ENCODE measurements around the gene PLEK. TPM values are rescaled to one million over a fixed set of nuclear protein-coding genes. Genes with fewer than 3 reads are reported as not detected.

Gene PLEK
- total RNA-seq, 6 experiments from 2014 or later: 0.98 to 14.8 (median 2.4) TPM

DNA sequence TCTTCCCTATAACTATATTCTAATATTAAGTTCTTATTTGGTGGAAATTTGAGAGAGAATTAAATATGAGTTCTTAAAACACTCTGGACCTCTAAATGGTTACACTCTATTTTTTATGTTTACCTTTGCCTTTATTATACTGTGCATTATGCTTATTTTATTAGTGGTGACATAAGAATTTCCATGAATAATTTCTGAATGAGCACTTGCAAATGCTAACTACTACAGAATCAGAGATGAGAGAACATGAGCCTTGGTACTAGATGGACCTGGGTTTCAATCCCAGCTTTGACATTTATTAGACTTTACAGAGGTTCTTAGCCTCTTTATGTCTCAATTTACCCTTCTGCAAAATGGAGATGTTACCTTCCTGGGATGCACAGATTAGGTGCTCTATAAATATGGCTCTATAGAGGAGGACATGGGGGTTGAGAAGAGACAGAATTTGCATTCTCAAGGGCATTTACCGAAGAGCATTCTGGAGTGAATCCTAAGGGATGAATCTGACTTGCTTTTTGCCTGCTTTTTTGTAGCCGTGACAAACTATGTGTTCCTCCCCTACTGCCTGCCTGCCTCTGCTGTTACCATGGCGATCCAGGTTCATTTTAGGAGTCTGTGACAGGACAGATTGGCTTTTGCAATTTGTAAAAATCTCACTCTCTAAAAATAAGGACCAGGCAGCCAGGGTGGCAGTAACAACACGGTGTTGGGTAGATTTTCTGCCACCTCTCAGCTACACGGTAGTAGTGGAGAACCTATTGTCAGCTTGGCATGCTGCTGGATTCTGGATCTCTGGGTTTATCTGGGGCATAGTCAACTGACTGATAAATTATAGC is 24.6 kb upstream of the PLEK start:
- ATAC-seq: no peak
- no peak for TF ChIP-seq POLR2A (IDR thresholded peaks at IDR 0.05)
- TF ChIP-seq, protein P1, sequence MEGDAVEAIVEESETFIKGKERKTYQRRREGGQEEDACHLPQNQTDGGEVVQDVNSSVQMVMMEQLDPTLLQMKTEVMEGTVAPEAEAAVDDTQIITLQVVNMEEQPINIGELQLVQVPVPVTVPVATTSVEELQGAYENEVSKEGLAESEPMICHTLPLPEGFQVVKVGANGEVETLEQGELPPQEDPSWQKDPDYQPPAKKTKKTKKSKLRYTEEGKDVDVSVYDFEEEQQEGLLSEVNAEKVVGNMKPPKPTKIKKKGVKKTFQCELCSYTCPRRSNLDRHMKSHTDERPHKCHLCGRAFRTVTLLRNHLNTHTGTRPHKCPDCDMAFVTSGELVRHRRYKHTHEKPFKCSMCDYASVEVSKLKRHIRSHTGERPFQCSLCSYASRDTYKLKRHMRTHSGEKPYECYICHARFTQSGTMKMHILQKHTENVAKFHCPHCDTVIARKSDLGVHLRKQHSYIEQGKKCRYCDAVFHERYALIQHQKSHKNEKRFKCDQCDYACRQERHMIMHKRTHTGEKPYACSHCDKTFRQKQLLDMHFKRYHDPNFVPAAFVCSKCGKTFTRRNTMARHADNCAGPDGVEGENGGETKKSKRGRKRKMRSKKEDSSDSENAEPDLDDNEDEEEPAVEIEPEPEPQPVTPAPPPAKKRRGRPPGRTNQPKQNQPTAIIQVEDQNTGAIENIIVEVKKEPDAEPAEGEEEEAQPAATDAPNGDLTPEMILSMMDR (IDR thresholded peaks at IDR 0.05): no peak
- 35% methylated on average over 5 of the region's 5 CpGs for WGBS (ENCODE audit: insufficient coverage, low coverage, low lambda C conversion rate, missing lambda C conversion rate)

DNA sequence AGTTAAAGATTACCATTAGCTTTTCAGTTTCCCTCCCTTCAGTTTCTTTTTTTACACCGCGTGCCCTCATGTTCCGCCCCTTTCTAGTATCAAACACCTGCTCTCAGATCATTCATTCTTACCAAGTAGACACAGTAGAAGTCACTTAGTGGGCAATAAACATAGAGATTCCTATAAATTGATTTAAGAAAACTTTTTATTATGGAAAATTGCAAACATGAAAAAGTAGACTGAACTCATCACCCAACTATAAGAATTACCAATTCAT is 24.1 kb upstream of the PLEK start:
- WGBS (ENCODE audit: insufficient coverage, low coverage, low lambda C conversion rate, missing lambda C conversion rate): 76% methylated on average over 3 of the region's 3 CpGs
- no peak overlapping the region for H3K27ac ChIP-seq
- H3K27me3 ChIP-seq: no peaks in the 10 kb centered on the region
- intact Hi-C loops (cut with DNase I): no loop called here
- TF ChIP-seq, protein P1 (IDR thresholded peaks at IDR 0.05): no peak
- no peak for TF ChIP-seq POLR2A (IDR thresholded peaks at IDR 0.05)
- no peak overlapping the region for H3K4me3 ChIP-seq
- DNase-seq (no peak), ATAC-seq (no peak)
- no peaks in the 10 kb centered on the region for H3K4me1 ChIP-seq
- H3K36me3 ChIP-seq: no peaks in the 10 kb centered on the region
- H3K9me3 ChIP-seq: no peaks in the 10 kb centered on the region

More for the DNA sequence above, 24.6 kb upstream of the PLEK start:
- intact Hi-C loops (cut with DNase I): no loop called here
- no peaks in the 10 kb centered on the region for H3K4me1 ChIP-seq
- H3K4me3 ChIP-seq: no peak overlapping the region
- DNase-seq: no peak
- no peaks in the 10 kb centered on the region for H3K9me3 ChIP-seq
- no peak overlapping the region for H3K27ac ChIP-seq
- no peaks in the 10 kb centered on the region for H3K36me3 ChIP-seq
- H3K27me3 ChIP-seq: no peaks in the 10 kb centered on the region

DNA sequence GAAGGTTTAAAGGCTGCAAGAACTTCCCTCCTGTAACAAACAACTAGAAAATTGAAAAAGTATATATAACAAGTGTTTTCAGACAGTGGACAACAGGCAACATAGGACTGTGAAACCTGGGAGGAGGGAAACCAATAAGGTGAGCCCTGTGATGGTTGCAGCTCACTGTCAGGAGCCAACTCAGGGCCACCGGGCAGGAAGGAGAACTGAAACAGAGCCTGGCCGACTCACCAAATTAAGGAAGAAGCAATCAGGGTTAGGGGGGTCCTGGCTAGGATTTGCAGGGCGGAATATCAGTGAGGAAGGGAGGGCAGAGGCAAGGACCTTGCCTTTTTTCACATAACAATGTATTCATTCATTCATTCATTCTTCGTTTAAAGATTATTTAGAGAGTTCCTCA is 23.5 kb upstream of the PLEK start:
- WGBS (ENCODE audit: insufficient coverage, low coverage, low lambda C conversion rate, missing lambda C conversion rate): 38% methylated on average over 4 of the region's 4 CpGs
- TF ChIP-seq, protein P1 (IDR thresholded peaks at IDR 0.05): no peak
- no peak for TF ChIP-seq POLR2A (IDR thresholded peaks at IDR 0.05)
- no peaks in the 10 kb centered on the region for H3K36me3 ChIP-seq

DNA sequence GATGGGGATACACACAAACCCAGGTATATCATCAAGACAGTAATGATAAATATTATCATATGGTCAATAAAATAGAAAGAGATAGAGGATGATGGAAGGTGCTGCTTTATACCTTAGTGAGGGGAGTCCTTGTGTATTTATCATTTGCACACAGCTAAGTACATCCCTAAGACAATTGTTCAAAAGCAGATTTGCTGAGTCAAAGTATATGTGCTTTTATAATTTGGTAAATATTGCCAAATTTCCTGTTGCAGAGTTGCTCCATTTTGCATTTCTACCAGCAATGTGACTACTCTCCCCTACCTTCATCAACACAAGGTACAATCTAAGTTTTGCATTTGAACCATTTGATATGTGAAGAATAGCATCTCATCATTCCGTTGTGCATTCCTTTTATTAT is 22.6 kb upstream of the PLEK start:
- ATAC-seq (no peak), DNase-seq (no peak)
- Histone ChIP-seq H3K9me3 (no peaks in the 10 kb centered on the region), H3K27me3 (no peaks in the 10 kb centered on the region), H3K27ac (no peak overlapping the region), H3K36me3 (no peaks in the 10 kb centered on the region), H3K4me3 (no peak overlapping the region), H3K4me1 (no peaks in the 10 kb centered on the region)
- 91% methylated on average over 1 of the region's 1 CpG for WGBS (ENCODE audit: insufficient coverage, low coverage, low lambda C conversion rate, missing lambda C conversion rate)
- intact Hi-C loops (cut with DNase I): no loop called here
- TF ChIP-seq, protein P1 (IDR thresholded peaks at IDR 0.05): no peak
- no peak for TF ChIP-seq POLR2A (IDR thresholded peaks at IDR 0.05)

More for the DNA sequence above, 23.5 kb upstream of the PLEK start:
- H3K4me3 ChIP-seq: no peak overlapping the region
- H3K4me1 ChIP-seq: no peaks in the 10 kb centered on the region
- intact Hi-C loops (cut with DNase I): no loop called here
- H3K27me3 ChIP-seq: no peaks in the 10 kb centered on the region
- H3K27ac ChIP-seq: no peak overlapping the region
- H3K9me3 ChIP-seq: no peaks in the 10 kb centered on the region
- ATAC-seq (no peak), DNase-seq (no peak)

All from right lobe of liver (tissue), 6 donors.